Nephron (organoid): Measurements from ENCODE around the gene PLK3.

Experiments used
- H3K27ac Mint-ChIP-seq, 3 experiments: 2 replicates each; pipeline ENCODE4 v1.8.0; 2020; ENCODE audit warnings: mixed read lengths in 3 of 3, mild to moderate bottlenecking in 2 of 3, moderate library complexity in 1 of 3
- H3K27me3 Mint-ChIP-seq: 2 replicates; pipeline ENCODE4 v1.8.0; 2021; ENCODE audit warnings: low read depth, mild to moderate bottlenecking, moderate library complexity, mixed read lengths
- H3K36me3 Mint-ChIP-seq: 2 replicates; pipeline ENCODE4 v1.8.0; 2020; ENCODE audit warnings: low read depth, mixed read lengths
- H3K4me1 Mint-ChIP-seq: 2 replicates; pipeline ENCODE4 v1.8.0; 2020; ENCODE audit warnings: mixed read lengths
- H3K4me3 Mint-ChIP-seq, 3 experiments: 2 replicates each; pipeline ENCODE4 v1.8.0; 2020; ENCODE audit warnings: mild to moderate bottlenecking in 3 of 3, mixed read lengths in 3 of 3, moderate library complexity in 2 of 3
- H3K9me3 Mint-ChIP-seq: 2 replicates; pipeline ENCODE4 v1.8.0; 2020; ENCODE audit warnings: mixed read lengths
- TF ChIP-seq, protein P1 (sequence below), 3 experiments: fragments of 200-600 bp; sonication (generic); IDR thresholded peaks; one replicate each; pipeline ENCODE4 v1.5.0; 2021; ENCODE audit warnings: antibody characterized with exemption in 3 of 3; ENCODE audit not compliant: unreplicated experiment in 3 of 3

Gene PLK3

DNA sequence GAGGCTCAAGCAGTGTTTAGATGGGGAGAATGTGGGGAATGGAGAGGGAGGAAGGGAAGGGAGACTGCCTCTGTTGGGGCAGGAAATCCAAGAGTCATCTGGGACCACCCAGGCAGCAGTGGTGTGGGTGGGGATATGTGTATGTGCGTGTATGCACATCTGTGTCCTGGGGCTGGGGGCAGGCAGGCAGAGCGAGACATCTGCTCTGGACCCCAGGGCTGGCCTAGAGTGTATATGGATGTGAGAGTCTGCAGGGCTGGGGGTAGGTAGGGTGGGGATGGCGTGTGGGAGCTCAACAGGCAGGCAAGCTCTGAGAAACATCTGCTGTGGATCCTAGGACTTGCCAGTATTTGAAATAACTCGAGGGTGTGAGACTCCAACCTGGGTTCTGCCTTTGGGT lies 39.4 kb downstream of the PLK3 start:
- no peaks in the 10 kb centered on the region for H3K9me3 Mint-ChIP-seq
- H3K36me3 Mint-ChIP-seq = no peaks in the 10 kb centered on the region
- peaks cover 4% of the 10 kb centered on the region for H3K27me3 Mint-ChIP-seq
- TF ChIP-seq, protein P1, sequence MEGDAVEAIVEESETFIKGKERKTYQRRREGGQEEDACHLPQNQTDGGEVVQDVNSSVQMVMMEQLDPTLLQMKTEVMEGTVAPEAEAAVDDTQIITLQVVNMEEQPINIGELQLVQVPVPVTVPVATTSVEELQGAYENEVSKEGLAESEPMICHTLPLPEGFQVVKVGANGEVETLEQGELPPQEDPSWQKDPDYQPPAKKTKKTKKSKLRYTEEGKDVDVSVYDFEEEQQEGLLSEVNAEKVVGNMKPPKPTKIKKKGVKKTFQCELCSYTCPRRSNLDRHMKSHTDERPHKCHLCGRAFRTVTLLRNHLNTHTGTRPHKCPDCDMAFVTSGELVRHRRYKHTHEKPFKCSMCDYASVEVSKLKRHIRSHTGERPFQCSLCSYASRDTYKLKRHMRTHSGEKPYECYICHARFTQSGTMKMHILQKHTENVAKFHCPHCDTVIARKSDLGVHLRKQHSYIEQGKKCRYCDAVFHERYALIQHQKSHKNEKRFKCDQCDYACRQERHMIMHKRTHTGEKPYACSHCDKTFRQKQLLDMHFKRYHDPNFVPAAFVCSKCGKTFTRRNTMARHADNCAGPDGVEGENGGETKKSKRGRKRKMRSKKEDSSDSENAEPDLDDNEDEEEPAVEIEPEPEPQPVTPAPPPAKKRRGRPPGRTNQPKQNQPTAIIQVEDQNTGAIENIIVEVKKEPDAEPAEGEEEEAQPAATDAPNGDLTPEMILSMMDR (IDR thresholded peaks at IDR 0.05; ENCODE audit: unreplicated experiment in 3 of 3) = no peak
- H3K4me1 Mint-ChIP-seq = peaks cover 33% of the 10 kb centered on the region
- peak overlapping the region; percentile 84 to 93 (median 93) for H3K27ac Mint-ChIP-seq
- H3K4me3 Mint-ChIP-seq = peak overlapping the region; percentile 7 to 69 (median 41)

DNA sequence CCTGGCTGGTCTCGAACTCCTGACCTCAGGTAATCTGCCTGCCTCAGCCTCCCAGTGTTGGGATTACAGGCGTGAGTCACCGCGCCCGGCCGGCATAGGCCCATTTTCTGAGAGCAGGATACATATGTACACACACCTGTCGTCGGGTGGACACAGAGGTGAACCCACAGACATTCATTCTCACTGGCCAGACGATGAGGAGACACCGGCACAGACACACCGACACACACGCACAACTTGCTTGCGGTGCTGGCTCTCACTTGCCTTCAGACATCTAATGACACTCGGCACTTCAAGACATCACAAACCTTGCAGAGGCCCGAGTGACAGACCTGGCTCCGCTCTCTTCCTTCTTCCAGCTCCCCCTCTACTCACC lies 42.3 kb downstream of the PLK3 start:
- TF ChIP-seq, protein P1 (IDR thresholded peaks at IDR 0.05; ENCODE audit: unreplicated experiment in 3 of 3) = no peak
- peaks cover 37% of the 10 kb centered on the region for H3K4me1 Mint-ChIP-seq
- peak overlapping the region; percentile 75 to 88 (median 86) for H3K4me3 Mint-ChIP-seq
- no peaks in the 10 kb centered on the region for H3K9me3 Mint-ChIP-seq
- no peaks in the 10 kb centered on the region for H3K36me3 Mint-ChIP-seq
- peak overlapping the region; percentile 58 to 77 (median 69) for H3K27ac Mint-ChIP-seq
- H3K27me3 Mint-ChIP-seq = peaks cover 4% of the 10 kb centered on the region

- H3K4me3 Mint-ChIP-seq = peak within 1 kb of the TSS; percentile 75 to 88 (median 86)
- peak within 1 kb of the TSS; percentile 58 to 86 (median 84) for H3K27ac Mint-ChIP-seq
- H3K9me3 Mint-ChIP-seq = no peaks in the 10 kb centered on the region
- H3K36me3 Mint-ChIP-seq = no peaks in the 10 kb centered on the region
- TF ChIP-seq, protein P1 (IDR thresholded peaks at IDR 0.05; ENCODE audit: unreplicated experiment in 3 of 3) = no peak
- peaks cover 41% of the 10 kb centered on the region for H3K4me1 Mint-ChIP-seq
- peaks cover 4% of the 10 kb centered on the region for H3K27me3 Mint-ChIP-seq
These were observed 42.9 kb downstream of the PLK3 start, which contains the start of gene PTCH2 for GRCh38 chr1:44842862-44843655. PTCH2 (minus strand) TSS chr1:44843253; CDS start chr1:44842932, 321 bp downstream.

DNA sequence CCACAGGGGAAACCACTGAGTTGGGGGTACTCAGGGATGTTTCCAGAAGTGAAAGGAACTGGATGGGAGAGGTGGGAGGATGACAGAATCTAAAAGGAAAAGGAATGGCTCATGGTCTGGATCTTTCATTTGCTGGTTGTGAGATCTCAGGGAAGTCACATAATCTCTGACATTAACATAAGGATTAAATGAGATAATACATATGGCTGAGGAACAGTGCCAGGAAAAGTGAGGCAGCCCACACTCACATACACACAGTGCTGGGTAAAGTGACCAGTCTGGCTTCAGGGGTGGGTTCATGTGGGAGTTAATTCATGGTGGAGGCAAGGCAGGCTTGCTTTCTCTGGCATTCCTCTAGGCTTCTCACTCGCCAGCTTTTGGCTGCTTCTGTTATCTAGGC lies 46.8 kb downstream of the PLK3 start:
- peaks cover 45% of the 10 kb centered on the region for H3K4me1 Mint-ChIP-seq

GRCh38 chr1:44847845-44848244 lies 47.7 kb downstream of the PLK3 start:
- Mint-ChIP-seq H3K4me3 (no peak overlapping the region), H3K9me3 (no peaks in the 10 kb centered on the region), H3K4me1 (peaks cover 43% of the 10 kb centered on the region), H3K36me3 (peaks cover 11% of the 10 kb centered on the region), H3K27me3 (peaks cover 4% of the 10 kb centered on the region), H3K27ac (peak overlapping the region; percentile 56 to 95 (median 92))
- TF ChIP-seq, protein P1 (IDR thresholded peaks at IDR 0.05; ENCODE audit: unreplicated experiment in 3 of 3) = no peak

More for the DNA sequence above, 46.8 kb downstream of the PLK3 start:
- peaks cover 4% of the 10 kb centered on the region for H3K27me3 Mint-ChIP-seq
- peaks cover 5% of the 10 kb centered on the region for H3K36me3 Mint-ChIP-seq
- H3K4me3 Mint-ChIP-seq = no peak overlapping the region
- no peaks in the 10 kb centered on the region for H3K9me3 Mint-ChIP-seq
- H3K27ac Mint-ChIP-seq = peak overlapping the region in 2 of 3 experiments; percentile 88 to 95
- TF ChIP-seq, protein P1 (IDR thresholded peaks at IDR 0.05; ENCODE audit: unreplicated experiment in 3 of 3) = no peak
